Measurements from ENCODE around the gene FAM13C.

GRCh38 chr10:59301067-59301754 is 61.1 kb downstream of the FAM13C start:
- TF ChIP-seq EZH2 (optimal IDR thresholded peaks at IDR 0.05; ENCODE audit: low read depth, low read length) = no peak
- no peak for TF ChIP-seq CTCF (IDR thresholded peaks at IDR 0.05; ENCODE audit: low read length)

All from MM.1S (cell line).